Tibial nerve (tissue), 4 donors: ENCODE results near the gene SCG3.

Experiments used
- CTCF ChIP-seq, 5 experiments: fragments of 200-600 bp in 3 of 5; fragments of 450-650 bp in 2 of 5; sonication (generic) in 3 of 5; IDR thresholded peaks; one replicate each; pipeline ENCODE4 v1.5.1; 2016 to 2019; ENCODE audit warnings: antibody characterized with exemption in 5 of 5, mild to moderate bottlenecking in 3 of 5, moderate library complexity in 2 of 5
- EP300 ChIP-seq, 2 donors: sonication (generic); formaldehyde crosslinking; IDR thresholded peaks; one replicate each; pipeline ENCODE4 v1.6.1; 2017; ENCODE audit warnings: antibody characterized with exemption in 2 of 2, mild to moderate bottlenecking in 1 of 2
- POLR2A ChIP-seq, 2 donors: fragments of 450-650 bp; IDR thresholded peaks; one replicate each; pipeline ENCODE4 v1.6.1; 2017; ENCODE audit warnings: antibody characterized with exemption in 2 of 2, mild to moderate bottlenecking in 2 of 2, moderate library complexity in 2 of 2

GRCh38 chr15:51754267-51754666, 73.0 kb downstream of the SCG3 start:
- TF ChIP-seq CTCF (IDR thresholded peaks at IDR 0.05): no peak
- no peak for TF ChIP-seq EP300 (IDR thresholded peaks at IDR 0.05)
- TF ChIP-seq POLR2A (IDR thresholded peaks at IDR 0.05): no peak
